Endodermal cell (in vitro differentiated cells): ENCODE data around the gene TXNL4B. TPM values are rescaled to one million over a fixed set of nuclear protein-coding genes. Genes with fewer than 3 reads are reported as not detected.

ENCODE experiments used
- DNase-seq: peaks from one replicate; pipeline ENCODE4 v3.0.0-alpha.2; 2017
- H3K27ac ChIP-seq: 2 replicates; pipeline ENCODE4 v1.5.1; 2013; ENCODE audit warnings: mild to moderate bottlenecking, low read depth, low read length, moderate library complexity
- H3K27me3 ChIP-seq: 2 replicates; pipeline ENCODE4 v1.6.1; 2013; ENCODE audit warnings: mild to moderate bottlenecking, low read length, moderate library complexity; ENCODE audit not compliant: insufficient read depth, control insufficient read depth, poor library complexity, severe bottlenecking
- H3K36me3 ChIP-seq: 2 replicates; pipeline ENCODE4 v1.7.0; 2013; ENCODE audit warnings: mild to moderate bottlenecking, low read length, moderate library complexity; ENCODE audit not compliant: control insufficient read depth, insufficient read depth
- H3K4me1 ChIP-seq: one replicate; pipeline ENCODE4 v1.7.0; 2013; ENCODE audit warnings: low read length; ENCODE audit not compliant: control insufficient read depth, insufficient read depth
- H3K4me3 ChIP-seq: 2 replicates; pipeline ENCODE4 v1.5.1; 2013; ENCODE audit warnings: mild to moderate bottlenecking, low read length, moderate library complexity
- H3K9ac ChIP-seq: 2 replicates; pipeline ENCODE4 v1.6.1; 2013; ENCODE audit warnings: mild to moderate bottlenecking, low read length, moderate library complexity; ENCODE audit not compliant: poor library complexity, severe bottlenecking; ENCODE audit errors: extremely low read depth
- H3K9me3 ChIP-seq: 2 replicates; pipeline ENCODE4 v1.6.1; 2013; ENCODE audit warnings: mild to moderate bottlenecking, low read length, moderate library complexity; ENCODE audit not compliant: control insufficient read depth
- H3K27ac Mint-ChIP-seq: 2 replicates; pipeline ENCODE4 v1.8.0; 2020; ENCODE audit warnings: mixed read lengths
- H3K27me3 Mint-ChIP-seq: 2 replicates; pipeline ENCODE4 v1.8.0; 2021; ENCODE audit warnings: mild to moderate bottlenecking, mixed read lengths; ENCODE audit not compliant: insufficient read depth
- H3K36me3 Mint-ChIP-seq: 2 replicates; pipeline ENCODE4 v1.8.0; 2020; ENCODE audit warnings: low read depth, mixed read lengths
- H3K4me1 Mint-ChIP-seq: 2 replicates; pipeline ENCODE4 v1.8.0; 2020; ENCODE audit warnings: mixed read lengths
- H3K4me3 Mint-ChIP-seq: 2 replicates; pipeline ENCODE4 v1.8.0; 2020; ENCODE audit warnings: mild to moderate bottlenecking, moderate library complexity, mixed read lengths
- H3K9me3 Mint-ChIP-seq: 2 replicates; pipeline ENCODE4 v1.8.0; 2020; ENCODE audit warnings: mild to moderate bottlenecking, mixed read lengths
- CTCF ChIP-seq: fragments of 200-600 bp; sonication (generic); conservative IDR thresholded peaks from 2 replicates; pipeline ENCODE4 v1.5.0; 2021; ENCODE audit warnings: antibody characterized with exemption, mild to moderate bottlenecking
- WGBS, 2 experiments: methylation state at CpG; one replicate each; pipeline versions ENCODE4 v1.1.5 to v1.1.7; 2013; ENCODE audit warnings: missing lambda C conversion rate in 2 of 2, mixed read lengths in 1 of 2; ENCODE audit not compliant: insufficient coverage in 1 of 2, insufficient read length in 1 of 2; 5-methylcytosine and 5-hydroxymethylcytosine counted together
- total RNA-seq, 2 donors: library from RNA; stranded (reverse); fragmentation: NEBNext Ultra II Directional in 1 of 2; extraction: Animal tissue kit (Norgen Biotek cat#: 25700) in 1 of 2; gene quantifications; 2 replicates in 1 of 2; 3 replicates in 1 of 2; pipeline ENCODE4 v1.2.1, GENCODE V29; 2021

The TXNL4B gene
- total RNA-seq, 2 donors from 2014 or later: 10.6 to 13.1 TPM

- H3K9me3 Mint-ChIP-seq: peaks cover 7% of the 10 kb centered on the region
- no peak for TF ChIP-seq CTCF
These were observed 41.6 kb downstream of the TXNL4B start for GRCh38 chr16:72051818-72052217.

GRCh38 chr16:72050769-72051464, 42.5 kb downstream of the TXNL4B start:
- Mint-ChIP-seq H3K9me3 (peaks cover 7% of the 10 kb centered on the region), H3K27me3 (no peaks in the 10 kb centered on the region), H3K27ac (no peak overlapping the region), H3K4me3 (no peak overlapping the region), H3K36me3 (no peaks in the 10 kb centered on the region), H3K4me1 (peaks cover 17% of the 10 kb centered on the region)
- Histone ChIP-seq H3K4me1 (no peaks in the 10 kb centered on the region), H3K9me3 (no peaks in the 10 kb centered on the region), H3K4me3 (no peak overlapping the region), H3K27ac (no peak overlapping the region), H3K27me3 (no peaks in the 10 kb centered on the region), H3K36me3 (no peaks in the 10 kb centered on the region), H3K9ac (no peak overlapping the region)
- DNase-seq: no peak
- WGBS, 2 experiments: 94% methylated on average over 3 of the region's 4 CpGs; no CpG with 5 or more reads in 1 of the 2 experiments
- no peak for TF ChIP-seq CTCF

More at GRCh38 chr16:72051818-72052217, 41.6 kb downstream of the TXNL4B start:
- Histone ChIP-seq H3K9ac (no peak overlapping the region), H3K27ac (no peak overlapping the region), H3K36me3 (no peaks in the 10 kb centered on the region), H3K27me3 (no peaks in the 10 kb centered on the region), H3K4me1 (no peaks in the 10 kb centered on the region), H3K4me3 (no peak overlapping the region), H3K9me3 (no peaks in the 10 kb centered on the region)
- no peak for DNase-seq
- Mint-ChIP-seq H3K27ac (no peak overlapping the region), H3K27me3 (no peaks in the 10 kb centered on the region), H3K36me3 (no peaks in the 10 kb centered on the region), H3K4me3 (no peak overlapping the region), H3K4me1 (peaks cover 18% of the 10 kb centered on the region)
- WGBS, 2 experiments: 96% methylated on average over 2 of the region's 2 CpGs; no CpG with 5 or more reads in 1 of the 2 experiments

DNA sequence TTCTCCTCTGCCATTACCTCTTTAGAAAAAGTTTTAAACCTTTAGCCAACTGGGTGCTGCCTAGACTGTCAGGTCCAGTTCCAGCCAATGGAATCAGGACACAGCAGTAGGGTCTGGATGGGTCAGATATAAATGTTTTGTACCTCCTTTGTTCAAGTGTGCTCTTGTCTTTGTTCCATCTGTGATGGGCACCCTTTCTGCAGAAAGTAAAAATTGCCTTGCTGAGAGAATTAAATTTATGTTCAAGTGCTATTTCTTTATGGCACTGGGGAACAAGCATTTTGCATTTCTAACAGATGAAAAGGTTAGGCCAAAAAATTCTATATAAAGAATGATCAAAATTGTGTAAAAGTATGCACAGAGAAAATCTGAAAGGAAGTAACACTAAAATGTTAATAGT, 44.3 kb downstream of the TXNL4B start:
- no peak for DNase-seq
- no peak overlapping the region for H3K27ac Mint-ChIP-seq
- H3K4me3 Mint-ChIP-seq: no peak overlapping the region
- no peaks in the 10 kb centered on the region for H3K36me3 ChIP-seq
- no peaks in the 10 kb centered on the region for H3K36me3 Mint-ChIP-seq
- H3K4me1 Mint-ChIP-seq: peaks cover 5% of the 10 kb centered on the region
- no peaks in the 10 kb centered on the region for H3K9me3 ChIP-seq
- no peak for TF ChIP-seq CTCF
- no peaks in the 10 kb centered on the region for H3K27me3 ChIP-seq
- no peaks in the 10 kb centered on the region for H3K27me3 Mint-ChIP-seq
- no peak overlapping the region for H3K4me3 ChIP-seq
- no peak overlapping the region for H3K27ac ChIP-seq
- H3K9me3 Mint-ChIP-seq: peaks cover 7% of the 10 kb centered on the region
- no peak overlapping the region for H3K9ac ChIP-seq
- H3K4me1 ChIP-seq: no peaks in the 10 kb centered on the region
